Panc1 (cell line): ENCODE results near the gene SPEM2.

Experiments used
- POLR2AphosphoS5 ChIP-seq: IDR thresholded peaks from 2 replicates; pipeline ENCODE4 v1.6.1; 2012; ENCODE audit warnings: mild to moderate bottlenecking, low read depth, low read length, moderate library complexity
- SIN3A ChIP-seq: IDR thresholded peaks from 2 replicates; pipeline ENCODE4 v1.6.1; 2012; ENCODE audit warnings: low read depth, mild to moderate bottlenecking, low read length, moderate library complexity, borderline replicate concordance; ENCODE audit not compliant: insufficient read depth
- TCF7L2 ChIP-seq: IDR thresholded peaks from 2 replicates; pipeline ENCODE4 v1.6.1; 2011; ENCODE audit warnings: mild to moderate bottlenecking, low read depth, low read length, inconsistent platforms
- TF ChIP-seq, protein P1 (sequence below): fragments of 450-650 bp; IDR thresholded peaks from 2 replicates; pipeline ENCODE4 v1.5.1; 2017; ENCODE audit warnings: mild to moderate bottlenecking
- TF ChIP-seq, protein P2 (sequence below), 2 experiments: IDR thresholded peaks; 2 replicates each; pipeline ENCODE4 v1.6.1; 2011 to 2012; ENCODE audit warnings: low read depth in 2 of 2, control low read depth in 1 of 2, low read length in 1 of 2, mild to moderate bottlenecking in 1 of 2, moderate library complexity in 1 of 2; ENCODE audit not compliant: insufficient read depth in 1 of 2

DNA sequence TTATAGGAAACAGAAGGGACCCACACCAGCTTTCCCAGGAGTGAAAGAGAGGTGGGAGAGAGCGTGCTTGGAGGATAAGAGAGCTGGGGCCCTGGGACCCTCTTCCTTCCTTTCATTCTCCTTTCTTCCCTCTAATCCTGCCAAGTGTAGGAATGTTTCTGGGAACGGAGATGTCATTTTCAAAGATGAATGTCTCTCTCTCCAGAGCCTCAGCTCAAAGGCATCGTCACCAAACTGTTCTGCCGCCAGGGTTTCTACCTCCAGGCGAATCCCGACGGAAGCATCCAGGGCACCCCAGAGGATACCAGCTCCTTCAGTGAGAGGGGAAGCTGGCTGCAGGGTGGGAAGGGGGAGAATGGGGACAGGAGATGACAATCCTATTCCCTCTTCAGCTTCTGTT lies 15.8 kb downstream of the SPEM2 start:
- TF ChIP-seq, protein P1, sequence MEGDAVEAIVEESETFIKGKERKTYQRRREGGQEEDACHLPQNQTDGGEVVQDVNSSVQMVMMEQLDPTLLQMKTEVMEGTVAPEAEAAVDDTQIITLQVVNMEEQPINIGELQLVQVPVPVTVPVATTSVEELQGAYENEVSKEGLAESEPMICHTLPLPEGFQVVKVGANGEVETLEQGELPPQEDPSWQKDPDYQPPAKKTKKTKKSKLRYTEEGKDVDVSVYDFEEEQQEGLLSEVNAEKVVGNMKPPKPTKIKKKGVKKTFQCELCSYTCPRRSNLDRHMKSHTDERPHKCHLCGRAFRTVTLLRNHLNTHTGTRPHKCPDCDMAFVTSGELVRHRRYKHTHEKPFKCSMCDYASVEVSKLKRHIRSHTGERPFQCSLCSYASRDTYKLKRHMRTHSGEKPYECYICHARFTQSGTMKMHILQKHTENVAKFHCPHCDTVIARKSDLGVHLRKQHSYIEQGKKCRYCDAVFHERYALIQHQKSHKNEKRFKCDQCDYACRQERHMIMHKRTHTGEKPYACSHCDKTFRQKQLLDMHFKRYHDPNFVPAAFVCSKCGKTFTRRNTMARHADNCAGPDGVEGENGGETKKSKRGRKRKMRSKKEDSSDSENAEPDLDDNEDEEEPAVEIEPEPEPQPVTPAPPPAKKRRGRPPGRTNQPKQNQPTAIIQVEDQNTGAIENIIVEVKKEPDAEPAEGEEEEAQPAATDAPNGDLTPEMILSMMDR: no peak
- TF ChIP-seq POLR2AphosphoS5 (no peak), TCF7L2 (no peak), SIN3A (no peak)
- TF ChIP-seq, protein P2, sequence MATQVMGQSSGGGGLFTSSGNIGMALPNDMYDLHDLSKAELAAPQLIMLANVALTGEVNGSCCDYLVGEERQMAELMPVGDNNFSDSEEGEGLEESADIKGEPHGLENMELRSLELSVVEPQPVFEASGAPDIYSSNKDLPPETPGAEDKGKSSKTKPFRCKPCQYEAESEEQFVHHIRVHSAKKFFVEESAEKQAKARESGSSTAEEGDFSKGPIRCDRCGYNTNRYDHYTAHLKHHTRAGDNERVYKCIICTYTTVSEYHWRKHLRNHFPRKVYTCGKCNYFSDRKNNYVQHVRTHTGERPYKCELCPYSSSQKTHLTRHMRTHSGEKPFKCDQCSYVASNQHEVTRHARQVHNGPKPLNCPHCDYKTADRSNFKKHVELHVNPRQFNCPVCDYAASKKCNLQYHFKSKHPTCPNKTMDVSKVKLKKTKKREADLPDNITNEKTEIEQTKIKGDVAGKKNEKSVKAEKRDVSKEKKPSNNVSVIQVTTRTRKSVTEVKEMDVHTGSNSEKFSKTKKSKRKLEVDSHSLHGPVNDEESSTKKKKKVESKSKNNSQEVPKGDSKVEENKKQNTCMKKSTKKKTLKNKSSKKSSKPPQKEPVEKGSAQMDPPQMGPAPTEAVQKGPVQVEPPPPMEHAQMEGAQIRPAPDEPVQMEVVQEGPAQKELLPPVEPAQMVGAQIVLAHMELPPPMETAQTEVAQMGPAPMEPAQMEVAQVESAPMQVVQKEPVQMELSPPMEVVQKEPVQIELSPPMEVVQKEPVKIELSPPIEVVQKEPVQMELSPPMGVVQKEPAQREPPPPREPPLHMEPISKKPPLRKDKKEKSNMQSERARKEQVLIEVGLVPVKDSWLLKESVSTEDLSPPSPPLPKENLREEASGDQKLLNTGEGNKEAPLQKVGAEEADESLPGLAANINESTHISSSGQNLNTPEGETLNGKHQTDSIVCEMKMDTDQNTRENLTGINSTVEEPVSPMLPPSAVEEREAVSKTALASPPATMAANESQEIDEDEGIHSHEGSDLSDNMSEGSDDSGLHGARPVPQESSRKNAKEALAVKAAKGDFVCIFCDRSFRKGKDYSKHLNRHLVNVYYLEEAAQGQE (IDR thresholded peaks at IDR 0.05; ENCODE audit: insufficient read depth in 1 of 2, low read depth in 2 of 2, low read length in 1 of 2): no peak
